ENCODE data around the gene DPP6. TPM values are rescaled to one million over a fixed set of nuclear protein-coding genes. Genes with fewer than 3 reads are reported as not detected.

Gene DPP6
- total and polyA plus RNA-seq, 2 of the 8 experiments (the other 6 are each of a cell fraction or from before 2014, with no cell fraction given): 4.7 to 6.8 TPM

GRCh38 chr7:154848464-154848863, 796.3 kb downstream of the DPP6 start:
- Histone ChIP-seq H2BK15ac (ENCODE audit: low read length) (no peak overlapping the region), H2BK120ac (replicated peaks; ENCODE audit: low read depth, low read length) (no peak overlapping the region), H3K4me1 (replicated peaks in 1 of 4; ENCODE audit: control insufficient read depth in 3 of 4, insufficient read depth in 4 of 4, low read length in 3 of 4) (no peaks in the 10 kb centered on the region), H2BK20ac (ENCODE audit: low read length) (no peak overlapping the region), H2BK5ac (ENCODE audit: low read depth, low read length) (no peak overlapping the region), H2AFZ (ENCODE audit: low read length) (no peak overlapping the region), H3K23ac (ENCODE audit: insufficient read length) (no peak overlapping the region), H3K36me3 (ENCODE audit: control insufficient read depth in 2 of 4, insufficient read depth in 4 of 4, low read length in 3 of 4) (no peaks in the 10 kb centered on the region), H3K14ac (ENCODE audit: insufficient read length) (no peak overlapping the region), H2BK12ac (ENCODE audit: low read depth, low read length) (no peak overlapping the region), H3K27me3 (replicated peaks in 1 of 4; ENCODE audit: control insufficient read depth in 3 of 4, extremely low read depth in 1 of 4, insufficient read depth in 3 of 4, low read length in 3 of 4) (no peaks in the 10 kb centered on the region), H3K4me3 (ENCODE audit: extremely low read depth in 1 of 4, insufficient read depth in 2 of 4, low read depth in 3 of 4, low read length in 4 of 4) (no peak overlapping the region), H4K20me1 (replicated peaks in 1 of 2; ENCODE audit: control insufficient read depth in 1 of 2, insufficient read depth in 2 of 2, low read length in 2 of 2) (no peaks in the 10 kb centered on the region), H3K9me3 (ENCODE audit: insufficient read depth in 2 of 2, low read depth in 1 of 2, low read length in 1 of 2) (0 out of 4 replicates have a peak, but pooled peaks cover 0 to 2% of the 10 kb centered on the region in 2 experiments), H3K4ac (replicated peaks; ENCODE audit: insufficient read length, low read depth, low read length) (no peak overlapping the region), H3K79me1 (ENCODE audit: low read depth, low read length) (no peaks in the 10 kb centered on the region), H3K23me2 (ENCODE audit: low read depth, low read length) (no peaks in the 10 kb centered on the region), H4K91ac (replicated peaks; ENCODE audit: insufficient read length, low read length) (no peak overlapping the region), H3K18ac (ENCODE audit: extremely low read depth, low read length) (no peak overlapping the region), H4K5ac (ENCODE audit: insufficient read length, low read depth, low read length) (no peak overlapping the region), H3K9ac (replicated peaks in 1 of 4; ENCODE audit: extremely low read depth in 1 of 4, low read depth in 3 of 4, low read length in 3 of 4) (no peak overlapping the region), H3K56ac (replicated peaks; ENCODE audit: insufficient read length, low read depth, low read length) (no peak overlapping the region), H2AK5ac (ENCODE audit: low read depth, low read length) (no peak overlapping the region), H4K8ac (ENCODE audit: extremely low read depth, insufficient read depth, low read length) (no peak overlapping the region), H3K79me2 (ENCODE audit: control insufficient read depth in 1 of 2, insufficient read depth in 2 of 2, low read length in 2 of 2) (no peaks in the 10 kb centered on the region), H3K4me2 (ENCODE audit: insufficient read depth in 1 of 2, low read depth in 2 of 2, low read length in 2 of 2) (no peak overlapping the region), H3K27ac (ENCODE audit: low read depth, low read length) (no peak overlapping the region)
- no peak for FAIRE-seq
- WGBS, 2 experiments (ENCODE audit: extremely low coverage in 1 of 2, insufficient coverage in 1 of 2, insufficient read length in 1 of 2, insufficient replicate concordance in 2 of 2, low coverage in 1 of 2, low lambda C conversion rate in 2 of 2, missing lambda C conversion rate in 1 of 2): 85% methylated on average over 2 of the region's 2 CpGs; no CpG with 5 or more reads in 1 of the 2 experiments
- DNase-seq (ENCODE audit: low read depth in 1 of 2, low spot score in 2 of 2): no peak
- POLR2A ChIA-PET (ENCODE audit: partially characterized antibody): no interaction called here
- CTCF ChIA-PET (ENCODE audit: partially characterized antibody): interaction anchor here (1.5 kb wide), 1 partner anchor 18 kb away, joined by 4 read pairs; no protein-coding TSS in a partner anchor
- TF ChIP-seq JUND (IDR thresholded peaks at IDR 0.05; ENCODE audit: low read length): 0 out of 2 replicates have a peak, but pooled peaks have one; percentile 19
- TF ChIP-seq CEBPB (IDR thresholded peaks at IDR 0.05; ENCODE audit: low read depth, low read length): peak; percentile 73; the same call in 1 of the 2 replicates
